Thyroid gland (tissue), 4 donors: ENCODE measurements around the gene GJC2. TPM values are rescaled to one million over a fixed set of nuclear protein-coding genes. Genes with fewer than 3 reads are reported as not detected.

ENCODE experiments used
- DNase-seq, 2 donors: peaks; one replicate each; pipeline ENCODE4 v3.0.0-alpha.2; 2019
- H3K27ac ChIP-seq, 3 donors: fragments of 200-600 bp; sonication (generic); 1 replicate in 2 of 3; 2 replicates in 1 of 3; pipeline ENCODE4 v1.5.1; 2016 to 2019; ENCODE audit warnings: mild to moderate bottlenecking in 1 of 3, moderate library complexity in 1 of 3
- H3K27me3 ChIP-seq: fragments of 200-600 bp; sonication (generic); one replicate; pipeline ENCODE4 v1.5.1; 2019
- H3K36me3 ChIP-seq, 2 donors: fragments of 200-600 bp; sonication (generic); one replicate each; pipeline ENCODE4 v1.5.1; 2016 to 2019
- H3K4me1 ChIP-seq, 2 donors: fragments of 200-600 bp; sonication (generic); one replicate each; pipeline ENCODE4 v1.5.1; 2017 to 2019
- H3K4me3 ChIP-seq, 3 donors: fragments of 200-600 bp; sonication (generic); replicated peaks in 1 of 3; 1 replicate in 2 of 3; 2 replicates in 1 of 3; pipeline ENCODE4 v1.5.1; 2016; ENCODE audit warnings: mild to moderate bottlenecking in 1 of 3
- H3K9me3 ChIP-seq: fragments of 200-600 bp; sonication (generic); one replicate; pipeline ENCODE4 v1.5.1; 2017
- CTCF ChIP-seq, 6 experiments: fragments of 200-600 bp in 3 of 6; fragments of 450-650 bp in 3 of 6; sonication (generic) in 3 of 6; IDR thresholded peaks; one replicate each; pipeline ENCODE4 v1.5.1; 2016 to 2019; ENCODE audit warnings: antibody characterized with exemption in 6 of 6, mild to moderate bottlenecking in 2 of 6, inconsistent platforms in 1 of 6, moderate library complexity in 1 of 6
- POLR2A ChIP-seq, 2 donors: fragments of 450-650 bp; IDR thresholded peaks; one replicate each; pipeline ENCODE4 v1.6.1; 2017; ENCODE audit warnings: antibody characterized with exemption in 2 of 2, mild to moderate bottlenecking in 2 of 2, moderate library complexity in 1 of 2
- WGBS, 2 donors: methylation state at CpG; one replicate each; pipeline ENCODE4 v1.1.5; 2017; 5-methylcytosine and 5-hydroxymethylcytosine counted together
- intact Hi-C: fragments of 100-400 bp; cut with DNase I; formaldehyde crosslinking; loops from one replicate; pipeline ENCODE4 v1.15.1; 2023
- total RNA-seq, 4 donors: library from RNA; depleted of rRNA; stranded (reverse); fragments of >200 nt; gene quantifications; one replicate each; pipeline ENCODE4 v1.2.3, GENCODE V29; 2016

Gene GJC2
- total RNA-seq, 4 donors from 2014 or later = 2.1 to 14.0 (median 3.8) TPM

- Histone ChIP-seq H3K27ac (no peak overlapping the region), H3K9me3 (no peaks in the 10 kb centered on the region), H3K4me3 (no peak overlapping the region), H3K36me3 (peaks cover 12 to 16% of the 10 kb centered on the region in 2 donors), H3K27me3 (no peaks in the 10 kb centered on the region), H3K4me1 (peaks cover 15 to 62% of the 10 kb centered on the region in 2 donors)
- DNase-seq = no peak
- WGBS, 2 donors = 84 to 93% methylated on average over 8 to 14 of the region's 18 CpGs
- intact Hi-C loops = no loop called here
- no peak for TF ChIP-seq POLR2A (IDR thresholded peaks at IDR 0.05)
These were observed 3.1 kb upstream of the GJC2 start for GRCh38 chr1:228146417-228147150.

- Histone ChIP-seq H3K36me3 (peaks cover 12 to 16% of the 10 kb centered on the region in 2 donors), H3K27ac (no peak overlapping the region), H3K4me3 (no peak overlapping the region), H3K4me1 (peaks cover 8 to 58% of the 10 kb centered on the region in 2 donors), H3K27me3 (no peaks in the 10 kb centered on the region), H3K9me3 (no peaks in the 10 kb centered on the region)
- intact Hi-C loops = no loop called here
- TF ChIP-seq POLR2A (IDR thresholded peaks at IDR 0.05) (no peak), CTCF (IDR thresholded peaks at IDR 0.05) (no peak)
- DNase-seq = no peak
- 95 to 99% methylated on average over 8 to 17 of the region's 20 CpGs for WGBS, 2 donors
These were observed 2.5 kb upstream of the GJC2 start for GRCh38 chr1:228147151-228147693.

GRCh38 chr1:228147768-228148167 is 2.0 kb upstream of the GJC2 start:
- H3K36me3 ChIP-seq = peaks cover 12 to 16% of the 10 kb centered on the region in 2 donors
- no peaks in the 10 kb centered on the region for H3K9me3 ChIP-seq
- 91 to 95% methylated on average over 4 of the region's 4 CpGs for WGBS, 2 donors
- no peaks in the 10 kb centered on the region for H3K27me3 ChIP-seq
- H3K4me1 ChIP-seq = peaks cover 3 to 52% of the 10 kb centered on the region in 2 donors
- no peak for DNase-seq
- TF ChIP-seq POLR2A (IDR thresholded peaks at IDR 0.05) (no peak), CTCF (IDR thresholded peaks at IDR 0.05) (no peak)
- peak overlapping the region in 1 of 3 donors; percentile 76 for H3K27ac ChIP-seq
- H3K4me3 ChIP-seq = no peak overlapping the region
- intact Hi-C loops = no loop called here

- TF ChIP-seq CTCF (IDR thresholded peaks at IDR 0.05) (no peak), POLR2A (IDR thresholded peaks at IDR 0.05) (no peak)
- Histone ChIP-seq H3K4me3 (no peak overlapping the region), H3K36me3 (peaks cover 12 to 16% of the 10 kb centered on the region in 2 donors), H3K27me3 (no peaks in the 10 kb centered on the region), H3K27ac (peak overlapping the region in 2 of 3 donors; percentile 71 to 76), H3K4me1 (peaks cover 0 to 47% of the 10 kb centered on the region in 2 donors), H3K9me3 (no peaks in the 10 kb centered on the region)
- intact Hi-C loops = no loop called here
- no peak for DNase-seq
- WGBS, 2 donors = 67 to 79% methylated on average over 5 to 9 of the region's 18 CpGs
These were observed 1.4 kb upstream of the GJC2 start for GRCh38 chr1:228148196-228148861.

- 57 to 85% methylated on average over 2 to 5 of the region's 8 CpGs for WGBS, 2 donors
- no peak for DNase-seq
- Histone ChIP-seq H3K36me3 (peaks cover 12 to 16% of the 10 kb centered on the region in 2 donors), H3K4me3 (no peak overlapping the region), H3K9me3 (no peaks in the 10 kb centered on the region), H3K27ac (peak overlapping the region; percentile 49 to 76 (median 71)), H3K4me1 (peaks cover 0 to 41% of the 10 kb centered on the region in 2 donors), H3K27me3 (no peaks in the 10 kb centered on the region)
- intact Hi-C loops = no loop called here
- TF ChIP-seq POLR2A (IDR thresholded peaks at IDR 0.05) (no peak), CTCF (IDR thresholded peaks at IDR 0.05) (no peak)
These were observed 760 bp upstream of the GJC2 start for GRCh38 chr1:228148935-228149405.
